ENCODE measurements around the gene SLC48A1.
A peak's percentile ranks its signal among the peaks of the same experiment; 100 is the strongest.

Gene SLC48A1

GRCh38 chr12:47773062-47773857 is at the start of gene SLC48A1:
TSS of gene SLC48A1 (plus strand) at chr12:47773238. CDS start at chr12:47773305, 67 bp downstream.
- DNase-seq (ENCODE audit: low read depth in 2 of 2): peak; percentile 58 to 72

DNA sequence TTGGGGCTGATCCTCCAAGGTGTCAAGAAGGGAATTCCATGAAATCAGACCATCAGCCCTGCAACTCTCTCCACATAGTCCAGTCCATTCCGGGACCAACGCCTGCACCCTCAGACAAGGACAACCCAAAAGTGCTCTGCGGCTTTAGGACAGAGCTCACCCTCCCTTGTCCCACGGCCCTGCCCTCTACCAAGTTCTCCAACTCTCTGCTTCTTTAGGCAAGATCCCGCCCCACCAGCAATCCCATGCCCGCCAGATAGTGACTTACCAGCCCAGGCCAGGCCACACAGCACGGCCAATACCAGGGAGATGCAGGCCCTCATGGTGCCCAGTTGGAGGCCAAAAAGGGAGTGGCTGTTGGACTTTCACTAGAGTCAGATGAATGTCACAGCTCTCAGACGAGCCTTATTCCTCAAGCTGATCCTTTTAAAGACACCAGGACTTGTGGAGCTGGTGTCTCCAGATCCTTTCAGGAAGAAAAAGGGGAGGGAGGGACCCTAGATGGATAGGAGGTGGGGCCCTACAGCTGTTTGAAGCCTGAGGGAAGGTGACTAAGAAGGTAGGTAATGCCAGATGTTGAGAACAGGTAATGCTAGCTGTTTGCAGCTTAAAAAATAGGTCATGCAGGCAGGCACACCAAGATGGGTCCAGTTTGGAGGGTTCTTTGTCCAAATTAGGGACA is 47.8 kb upstream of the SLC48A1 start, which contains the start of gene ENDOU:
Gene ENDOU, minus strand, starts transcription at position 400 of the 682 bp plus-strand sequence. Its CDS starts 77 bp downstream, at position 323.
- no peak for DNase-seq (ENCODE audit: low read depth in 2 of 2)

DNA sequence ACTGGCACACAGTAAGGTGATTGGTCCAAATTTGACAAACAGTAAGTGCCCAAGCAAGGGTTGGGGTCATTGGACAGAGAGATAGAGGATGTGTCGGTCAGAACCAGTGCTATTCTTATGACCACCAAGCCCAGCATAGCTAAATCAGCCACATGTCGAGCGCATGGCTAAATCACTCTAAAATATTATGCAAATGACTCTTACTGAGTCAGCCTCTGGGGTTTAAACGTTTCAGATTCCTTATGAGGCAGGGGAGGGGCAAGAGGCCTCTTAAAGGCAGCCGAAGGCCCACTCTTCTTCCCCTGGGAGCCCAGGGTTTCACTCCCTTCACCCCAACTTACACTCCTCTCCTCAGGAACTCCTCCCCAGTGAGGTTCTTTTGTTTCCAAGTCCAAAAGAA is 47.1 kb upstream of the SLC48A1 start:
- no peak for DNase-seq (ENCODE audit: low read depth in 2 of 2)

GRCh38 chr12:47729233-47729632 is 43.8 kb upstream of the SLC48A1 start:
- no peak for DNase-seq (ENCODE audit: low read depth in 2 of 2)

- DNase-seq (ENCODE audit: low read depth in 2 of 2): no peak
Measured at GRCh38 chr12:47730341-47730744, 42.7 kb upstream of the SLC48A1 start.

GRCh38 chr12:47731723-47732122 is 41.3 kb upstream of the SLC48A1 start:
- DNase-seq (ENCODE audit: low read depth in 2 of 2): no peak

DNA sequence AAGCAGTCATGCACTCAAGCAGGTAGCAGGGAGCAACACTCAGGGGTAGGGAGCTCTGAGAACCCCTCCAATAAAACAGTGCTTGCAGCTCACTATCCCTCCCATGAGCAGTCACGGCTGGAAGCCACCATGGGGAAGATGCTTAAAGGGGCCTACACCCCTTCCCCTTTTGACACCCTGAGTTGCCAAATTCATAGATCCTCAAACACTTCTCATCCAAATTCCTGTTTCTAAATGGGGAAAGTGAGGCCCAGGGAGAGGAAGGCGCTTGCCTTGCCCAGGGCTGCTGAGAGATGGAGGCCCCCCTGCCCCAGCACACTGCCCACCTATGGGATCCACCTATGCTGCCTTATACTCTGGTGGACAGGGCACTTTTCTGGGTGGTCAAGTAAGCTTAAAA is 40.5 kb upstream of the SLC48A1 start:
- DNase-seq (ENCODE audit: low read depth in 2 of 2): no peak

GRCh38 chr12:47733142-47733541 is 39.9 kb upstream of the SLC48A1 start:
- DNase-seq (ENCODE audit: low read depth in 2 of 2): no peak

- DNase-seq (ENCODE audit: low read depth in 2 of 2): no peak
Measured at GRCh38 chr12:47734725-47735480, 38.1 kb upstream of the SLC48A1 start.

GRCh38 chr12:47735649-47736048 is 37.4 kb upstream of the SLC48A1 start:
- no peak for DNase-seq (ENCODE audit: low read depth in 2 of 2)

DNA sequence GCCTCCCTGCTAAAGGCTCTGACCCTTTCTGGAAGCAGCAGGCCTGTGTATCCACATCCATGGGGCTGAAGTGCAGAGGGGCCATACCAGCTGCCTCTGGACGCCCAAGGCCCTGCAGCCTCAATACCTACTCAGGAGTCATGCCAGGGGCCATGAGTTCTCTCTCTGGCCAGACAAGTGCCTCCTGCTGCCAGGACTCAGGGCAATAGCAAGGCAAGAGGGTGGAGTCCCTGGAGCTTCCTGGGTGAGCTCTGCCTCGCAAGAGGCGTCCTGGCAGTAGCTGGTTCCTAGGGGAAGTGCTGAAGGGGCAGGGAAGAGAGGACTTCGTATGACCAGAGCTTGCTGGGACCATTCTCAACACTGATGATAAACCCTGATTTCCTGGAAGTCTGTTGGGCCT is 36.8 kb upstream of the SLC48A1 start:
- DNase-seq (ENCODE audit: low read depth in 2 of 2): no peak

- no peak for DNase-seq (ENCODE audit: low read depth in 2 of 2)
Measured at GRCh38 chr12:47736877-47737676, 36.0 kb upstream of the SLC48A1 start.

DNA sequence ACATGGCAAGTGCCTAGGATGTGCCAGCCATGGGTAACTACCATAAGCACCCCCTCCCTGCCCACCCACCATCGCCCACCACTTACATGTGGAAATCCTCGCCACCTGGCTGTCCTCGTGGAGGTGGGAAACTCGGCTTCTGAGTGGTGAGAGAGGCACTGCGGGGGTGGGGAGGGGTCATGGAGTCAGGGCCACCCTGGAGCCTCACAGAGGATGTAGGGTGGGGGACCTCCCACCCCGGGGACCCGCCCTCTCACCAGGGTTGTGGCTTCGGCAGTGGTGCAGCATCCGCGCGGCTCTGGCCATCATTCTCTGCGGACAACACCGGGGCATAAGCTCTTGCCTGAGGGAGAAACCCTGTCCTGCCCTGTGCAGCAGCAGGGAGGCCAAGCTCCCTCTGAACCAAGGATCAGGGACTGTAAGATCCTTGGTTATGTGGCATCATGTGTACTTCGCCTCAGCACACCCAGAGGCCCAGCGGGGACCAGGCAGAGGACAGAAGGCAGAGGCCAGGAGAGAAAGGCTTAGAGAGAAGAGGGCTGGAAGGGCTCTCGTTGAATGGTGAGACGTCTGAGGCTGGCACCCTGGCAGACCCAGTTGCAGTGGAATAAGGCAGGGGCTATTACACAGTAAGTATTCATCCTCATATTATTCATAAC is 35.0 kb upstream of the SLC48A1 start:
- no peak for DNase-seq (ENCODE audit: low read depth in 2 of 2)

GRCh38 chr12:47739297-47739696 is 33.7 kb upstream of the SLC48A1 start:
- DNase-seq (ENCODE audit: low read depth in 2 of 2): no peak

DNA sequence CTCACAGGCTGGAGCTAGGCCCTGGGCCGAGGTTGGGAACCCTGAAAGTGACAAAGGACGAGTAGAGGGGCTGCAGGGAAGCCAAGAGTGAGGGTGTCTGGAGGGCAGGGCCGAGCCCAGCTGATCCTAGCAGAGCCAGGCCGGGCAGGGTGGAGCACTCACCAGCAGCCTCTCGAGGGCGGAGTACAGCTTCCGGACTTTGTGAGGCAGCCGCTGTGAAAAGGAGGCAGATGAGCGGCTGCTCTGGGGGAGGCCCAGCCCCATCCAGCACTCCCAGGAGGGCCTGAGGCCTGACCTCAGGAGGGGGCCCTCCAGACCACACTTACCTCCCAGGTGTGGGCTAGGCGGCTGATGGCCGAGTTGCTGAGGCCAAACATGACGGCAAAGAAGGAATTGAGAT is 33.1 kb upstream of the SLC48A1 start:
- no peak for DNase-seq (ENCODE audit: low read depth in 2 of 2)

DNA sequence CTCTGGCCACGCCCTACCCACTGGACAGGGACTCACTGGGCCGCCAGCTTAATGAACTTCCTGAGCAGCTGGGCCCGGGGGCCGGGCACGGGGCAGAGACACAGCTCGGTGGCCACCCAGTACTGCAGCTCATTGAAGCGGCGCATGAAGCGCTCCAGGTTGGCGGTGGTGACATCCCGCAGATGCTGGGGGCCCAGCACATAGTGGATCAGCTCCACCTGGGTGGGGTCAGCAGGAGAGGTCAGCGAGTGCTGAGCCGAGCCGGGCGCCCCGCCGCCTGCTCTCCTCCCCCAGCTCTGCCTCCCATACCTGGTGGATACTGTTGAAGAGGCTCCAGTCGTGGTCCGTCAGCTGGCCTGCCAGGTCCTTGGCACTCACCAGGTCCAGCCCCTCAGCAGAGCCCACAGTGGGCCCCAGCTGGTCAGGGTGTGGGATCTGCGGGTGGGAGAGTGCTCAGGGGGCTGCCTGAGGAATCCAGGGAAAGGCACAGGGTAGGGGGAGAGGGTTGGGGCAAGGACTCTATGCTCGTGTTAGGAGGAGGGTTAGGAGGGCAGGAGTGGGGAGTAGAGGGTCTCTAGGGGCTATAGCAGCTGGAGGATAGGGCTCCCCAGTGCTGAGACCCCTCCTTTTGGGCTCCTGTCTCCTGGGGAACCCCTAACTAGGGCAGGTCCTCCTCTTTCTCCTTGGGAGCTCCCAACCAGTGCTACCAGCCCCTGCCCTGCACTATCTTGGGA is 32.3 kb upstream of the SLC48A1 start:
- no peak for DNase-seq (ENCODE audit: low read depth in 2 of 2)

DNA sequence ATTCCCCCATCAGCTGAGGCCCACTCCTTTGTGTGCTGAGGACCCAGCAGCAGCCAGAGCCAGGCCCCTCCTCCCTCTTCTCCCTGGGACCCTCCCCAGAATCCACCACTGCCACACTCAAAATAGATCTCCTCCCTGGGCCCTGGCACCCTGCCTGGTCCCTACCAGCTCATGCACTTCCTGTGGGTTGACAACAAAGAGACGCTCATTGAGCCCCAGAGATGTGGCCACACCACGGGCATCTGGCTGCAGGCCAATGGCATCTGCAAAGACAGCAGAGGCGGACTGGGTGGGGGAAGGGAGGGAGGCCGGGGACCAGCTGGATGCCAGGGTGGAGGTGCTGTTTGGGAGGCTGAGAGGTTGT is 31.7 kb upstream of the SLC48A1 start:
- peak; percentile 19 to 23 for DNase-seq (ENCODE audit: low read depth in 2 of 2)

- DNase-seq (ENCODE audit: low read depth in 2 of 2): peak; percentile 73
Measured at GRCh38 chr12:47742253-47742825, 30.7 kb upstream of the SLC48A1 start.

DNA sequence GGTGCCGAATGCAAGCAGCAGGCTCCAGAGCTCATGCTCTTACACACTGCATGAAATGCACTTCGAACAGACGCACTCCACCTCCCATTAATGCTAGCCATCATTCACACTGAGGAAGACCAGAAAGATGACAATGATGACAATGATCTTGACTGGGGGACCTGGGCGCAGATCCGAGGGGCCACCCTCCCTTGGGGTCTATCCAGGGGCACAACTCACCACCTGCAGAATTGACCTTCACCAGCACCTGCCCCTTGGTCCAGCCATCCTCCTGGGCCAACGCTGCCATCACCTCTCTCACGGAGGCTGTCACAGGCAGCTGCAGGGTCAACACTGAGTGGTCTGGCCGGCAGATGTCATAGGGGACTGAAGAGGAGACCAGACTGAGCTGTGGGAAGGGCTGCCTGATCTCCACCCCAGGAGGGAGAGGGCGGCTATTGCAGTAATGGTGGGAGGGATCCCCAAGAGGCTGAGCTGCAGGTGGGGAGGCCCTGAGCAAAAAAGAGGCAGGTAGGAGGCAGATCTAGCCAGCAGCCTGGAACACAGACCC is 29.7 kb upstream of the SLC48A1 start:
- DNase-seq (ENCODE audit: low read depth in 2 of 2): no peak

All from stimulated activated CD4-positive, alpha-beta T cell treated with anti-CD3 and anti-CD28 coated beads, Interleukin-1b, Interleukin-23, amount 100 ng/mL, for 4 hours (primary cell).